RWPE1 (cell line): Measurements from ENCODE around the gene PKM.

ENCODE experiments used
- CTCF ChIA-PET: fragments of 350-600 bp; sonication (Branson Sonifier 250); formaldehyde crosslinking; extraction: SDS; loops from one replicate; lab custom pipeline; 2021; lab: Yijun Ruan, JAX
- POLR2A ChIA-PET: fragments of 400-600 bp; formaldehyde crosslinking; extraction: SDS; loops from one replicate; lab custom pipeline; 2020; ENCODE audit warnings: antibody characterized with exemption; ENCODE audit not compliant: low non-redundant PET; lab: Yijun Ruan, JAX
- DNase-seq: peaks from one replicate; pipeline ENCODE4 v3.0.0; 2012; ENCODE audit warnings: low spot score
- H3K27ac ChIP-seq: fragments of 450-650 bp; 2 replicates; pipeline ENCODE4 v1.5.1; 2017
- CTCF ChIP-seq: fragments of 450-650 bp; conservative IDR thresholded peaks from 2 replicates; pipeline ENCODE4 v1.5.1; 2017; ENCODE audit warnings: low read depth, mild to moderate bottlenecking

The PKM gene

GRCh38 chr15:72223278-72223677 lies 7.7 kb downstream of the PKM start:
- TF ChIP-seq CTCF = no peak
- peak overlapping the region; percentile 99 for H3K27ac ChIP-seq
- ChIA-PET POLR2A (interaction anchor here (1.2 kb wide), 1 partner anchor 8 kb away, joined by 7 read pairs; the partner anchor contains the start of gene PKM), CTCF (no interaction called here)
- no peak for DNase-seq

DNA sequence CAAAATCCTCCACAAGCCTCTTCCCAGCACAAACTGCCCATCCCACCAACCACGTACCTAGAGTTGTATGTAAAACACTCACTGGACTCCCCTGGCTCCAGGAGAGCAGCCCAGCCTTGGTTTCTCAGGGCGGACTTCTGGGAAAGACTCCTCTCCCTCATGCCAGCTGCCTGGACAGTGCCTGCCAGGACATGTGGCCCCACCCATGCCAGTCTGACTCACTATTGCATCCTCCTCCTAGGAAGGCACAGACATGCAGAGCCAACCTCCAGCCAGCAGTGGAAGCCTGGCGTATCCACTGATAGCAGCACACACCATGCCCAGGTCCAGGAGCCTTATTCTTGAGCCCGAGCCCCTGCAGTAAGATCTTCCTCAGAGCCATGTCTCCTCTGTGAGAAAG lies 8.6 kb downstream of the PKM start:
- no peak; the same call in 1 of the 2 replicates for TF ChIP-seq CTCF
- CTCF ChIA-PET = interaction anchor here (0.6 to 0.8 kb wide), 3 partner anchors 48 to 861 kb away, joined by 3 to 8 read pairs (median 3); no protein-coding TSS in a partner anchor
- H3K27ac ChIP-seq = peak overlapping the region; percentile 99
- POLR2A ChIA-PET = interaction anchor here (0.7 to 1.2 kb wide), 2 partner anchors 9 to 21 kb away, joined by 4 to 7 read pairs; partner anchors contain the start of gene PKM
- DNase-seq = peak; percentile 96

- ChIA-PET CTCF (no interaction called here), POLR2A (no interaction called here)
- no peak for TF ChIP-seq CTCF
- peak overlapping the region; percentile 71 for H3K27ac ChIP-seq
- DNase-seq = no peak
Observed at GRCh38 chr15:72220687-72221086, 10.3 kb downstream of the PKM start.

DNA sequence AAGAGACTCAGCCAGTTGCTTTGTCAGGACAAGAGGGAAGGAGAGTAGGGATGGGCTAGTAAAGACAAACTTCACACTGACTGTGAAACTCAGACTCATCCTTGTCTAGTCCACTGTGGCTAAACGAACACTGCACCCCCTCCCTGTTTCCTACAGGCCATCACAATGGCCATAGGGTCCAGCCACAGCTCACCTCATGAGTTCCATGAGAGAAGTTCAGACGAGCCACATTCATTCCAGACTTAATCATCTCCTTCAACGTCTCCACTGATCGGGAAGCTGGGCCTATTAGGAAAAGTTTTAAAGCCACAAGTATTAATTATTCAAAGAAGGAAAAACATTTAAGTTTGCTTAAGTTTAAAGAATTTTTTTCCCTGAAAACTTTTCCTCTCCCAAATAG lies 13.8 kb downstream of the PKM start:
- no peak for TF ChIP-seq CTCF
- DNase-seq = no peak
- H3K27ac ChIP-seq = peak overlapping the region; percentile 52; the same call in 1 of the 2 replicates
- POLR2A ChIA-PET = no interaction called here
- CTCF ChIA-PET = interaction anchor here (1.7 kb wide), 1 partner anchor 10 kb away, joined by 4 read pairs; no protein-coding TSS in a partner anchor

DNA sequence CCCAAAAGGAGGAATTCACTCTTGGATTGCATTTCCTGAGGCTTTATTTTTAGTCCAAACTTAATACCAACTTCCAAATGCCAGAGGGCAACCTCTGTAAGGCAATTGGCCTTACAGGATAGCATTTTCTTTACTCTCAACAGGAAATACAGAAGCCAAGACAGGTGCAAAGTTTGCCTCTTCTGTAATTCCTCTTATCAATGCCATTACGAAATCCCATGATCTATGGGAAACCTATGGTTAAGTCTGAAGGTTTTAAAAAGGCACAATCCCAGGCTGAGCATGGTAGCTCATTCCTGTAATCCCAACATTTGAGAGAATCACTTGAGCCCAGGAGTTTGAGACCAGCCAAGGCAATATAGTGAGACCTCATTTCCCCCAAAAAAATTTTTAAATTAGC lies 14.9 kb downstream of the PKM start:
- no peak for TF ChIP-seq CTCF
- ChIA-PET CTCF (interaction anchor here (1.0 to 1.7 kb wide), 2 partner anchors 11 to 1779 kb away, joined by 3 to 4 read pairs; partner anchors contain the start of gene PML), POLR2A (interaction anchor here (0.6 kb wide), 1 partner anchor 12 kb away, joined by 7 read pairs; no protein-coding TSS in a partner anchor)
- H3K27ac ChIP-seq = no peak overlapping the region
- no peak for DNase-seq

DNA sequence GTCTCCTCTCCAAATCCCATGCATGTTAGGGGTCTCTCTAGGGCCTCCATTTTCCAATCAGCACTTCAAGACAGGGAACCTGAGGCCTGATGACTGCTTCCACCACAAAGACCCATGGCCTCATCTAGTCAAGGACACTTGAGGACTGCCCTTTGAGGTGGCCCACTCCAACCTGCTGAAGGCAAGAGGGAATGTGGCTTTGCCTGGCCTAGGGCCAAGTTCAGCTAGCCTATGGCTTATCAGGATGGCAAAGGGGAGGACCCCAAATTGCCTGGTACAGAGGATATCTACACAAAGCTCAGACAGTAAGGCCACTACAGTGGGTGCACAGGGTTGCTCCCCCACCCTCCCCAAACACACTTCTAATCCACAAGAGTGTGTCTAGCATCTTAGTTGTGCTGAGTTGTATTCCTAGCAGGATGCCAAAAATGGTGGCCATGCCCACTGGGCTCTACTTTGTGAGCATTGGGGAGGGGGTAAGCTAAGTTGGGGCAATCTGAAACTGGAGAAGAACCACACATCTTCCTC lies 23.4 kb downstream of the PKM start:
- no peak for TF ChIP-seq CTCF
- no peak for DNase-seq
- ChIA-PET POLR2A (no interaction called here), CTCF (interaction anchor here (1.2 kb wide), 1 partner anchor 22 kb away, joined by 3 read pairs; no protein-coding TSS in a partner anchor)
- peak overlapping the region; percentile 95 for H3K27ac ChIP-seq
